Activated naive CD4-positive, alpha-beta T cell treated with anti-CD3 and anti-CD28 coated beads for 36 hours (primary cell): Measurements from ENCODE around the gene LYL1. TPM values are rescaled to one million over a fixed set of nuclear protein-coding genes. Genes with fewer than 3 reads are reported as not detected.

Experiments used
- CTCF ChIA-PET: fragments of 350-600 bp; sonication (Branson Sonifier 250); formaldehyde crosslinking; loops from one replicate; lab custom pipeline; 2021; ENCODE audit warnings: antibody characterized with exemption; lab: Charles Lee
- DNase-seq: peaks from one replicate; pipeline ENCODE4 v3.0.0-alpha.2; 2020
- H3K27ac Mint-ChIP-seq: one replicate; pipeline ENCODE4 v1.8.0; 2021; ENCODE audit warnings: mild to moderate bottlenecking, mixed read lengths
- H3K27me3 Mint-ChIP-seq: one replicate; pipeline ENCODE4 v1.8.0; 2021; ENCODE audit warnings: low read depth, mixed read lengths
- H3K36me3 Mint-ChIP-seq: one replicate; pipeline ENCODE4 v1.8.0; 2021; ENCODE audit warnings: low read depth, mixed read lengths
- H3K4me1 Mint-ChIP-seq: one replicate; pipeline ENCODE4 v1.8.0; 2021; ENCODE audit warnings: low read depth, mixed read lengths
- H3K4me3 Mint-ChIP-seq: one replicate; pipeline ENCODE4 v1.8.0; 2021; ENCODE audit warnings: mild to moderate bottlenecking, moderate library complexity, mixed read lengths
- H3K9me3 Mint-ChIP-seq: one replicate; pipeline ENCODE4 v1.8.0; 2021; ENCODE audit warnings: mixed read lengths
- intact Hi-C: fragments of 100-400 bp; cut with micrococcal nuclease; formaldehyde crosslinking; loops from one replicate; pipeline ENCODE4 v1.15.1; 2023
- total RNA-seq, 2 experiments: library from RNA; stranded (reverse); gene quantifications; one replicate each; pipeline ENCODE4 v1.2.3, GENCODE V29; 2021

LYL1 gene
- total RNA-seq, 2 experiments from 2014 or later = 1.8 to 2.2 TPM

- no peaks in the 10 kb centered on the region for H3K27me3 Mint-ChIP-seq
- intact Hi-C loops = no loop called here
Measured at GRCh38 chr19:13086341-13086740, 16.3 kb downstream of the LYL1 start.

GRCh38 chr19:13085666-13086065 lies 17.0 kb downstream of the LYL1 start:
- Mint-ChIP-seq H3K4me3 (no peak overlapping the region), H3K4me1 (no peaks in the 10 kb centered on the region), H3K27me3 (no peaks in the 10 kb centered on the region), H3K36me3 (peaks cover 1% of the 10 kb centered on the region), H3K27ac (no peak overlapping the region), H3K9me3 (no peaks in the 10 kb centered on the region)
- intact Hi-C loops = no loop called here
- CTCF ChIA-PET = interaction anchor here (1.0 to 2.6 kb wide), 2 partner anchors 24 to 120 kb away, joined by 3 to 7 read pairs; no protein-coding TSS in a partner anchor
- no peak for DNase-seq

More at GRCh38 chr19:13086341-13086740, 16.3 kb downstream of the LYL1 start:
- H3K36me3 Mint-ChIP-seq = peaks cover 1% of the 10 kb centered on the region
- no peak overlapping the region for H3K27ac Mint-ChIP-seq
- no peaks in the 10 kb centered on the region for H3K4me1 Mint-ChIP-seq
- no peak overlapping the region for H3K4me3 Mint-ChIP-seq
- DNase-seq = no peak
- no peaks in the 10 kb centered on the region for H3K9me3 Mint-ChIP-seq
- CTCF ChIA-PET = interaction anchor here (1.0 to 2.6 kb wide), 3 partner anchors 25 to 121 kb away, joined by 3 to 7 read pairs (median 7); no protein-coding TSS in a partner anchor

GRCh38 chr19:13083627-13084026 lies 19.0 kb downstream of the LYL1 start:
- Mint-ChIP-seq H3K36me3 (peaks cover 1% of the 10 kb centered on the region), H3K9me3 (no peaks in the 10 kb centered on the region), H3K27me3 (no peaks in the 10 kb centered on the region), H3K4me1 (peaks cover 2% of the 10 kb centered on the region), H3K4me3 (no peak overlapping the region), H3K27ac (no peak overlapping the region)
- CTCF ChIA-PET = interaction anchor here (0.5 to 1.4 kb wide), 3 partner anchors 22 to 106 kb away, joined by 4 to 7 read pairs (median 4); no protein-coding TSS in a partner anchor
- DNase-seq = no peak
- intact Hi-C loops = no loop called here

- Mint-ChIP-seq H3K9me3 (no peaks in the 10 kb centered on the region), H3K27ac (no peak overlapping the region), H3K4me1 (peaks cover 2% of the 10 kb centered on the region), H3K36me3 (peaks cover 1% of the 10 kb centered on the region), H3K27me3 (no peaks in the 10 kb centered on the region), H3K4me3 (no peak overlapping the region)
- DNase-seq = no peak
- CTCF ChIA-PET = interaction anchor here (0.6 to 1.4 kb wide), 4 partner anchors 22 to 116 kb away, joined by 3 to 7 read pairs (median 4); no protein-coding TSS in a partner anchor
- intact Hi-C loops = no loop called here
Measured at GRCh38 chr19:13083008-13083404, 19.7 kb downstream of the LYL1 start.

- Mint-ChIP-seq H3K4me1 (peaks cover 2% of the 10 kb centered on the region), H3K9me3 (no peaks in the 10 kb centered on the region), H3K36me3 (no peaks in the 10 kb centered on the region), H3K27ac (no peak overlapping the region), H3K4me3 (no peak overlapping the region), H3K27me3 (no peaks in the 10 kb centered on the region)
- CTCF ChIA-PET = interaction anchor here (0.6 to 1.4 kb wide), 3 partner anchors 21 to 115 kb away, joined by 3 to 7 read pairs (median 5); no protein-coding TSS in a partner anchor
- intact Hi-C loops = no loop called here
- no peak for DNase-seq
Measured at GRCh38 chr19:13082192-13083007, 20.3 kb downstream of the LYL1 start.

- no peak for DNase-seq
- Mint-ChIP-seq H3K9me3 (no peaks in the 10 kb centered on the region), H3K4me1 (peaks cover 2% of the 10 kb centered on the region), H3K27ac (no peak overlapping the region), H3K36me3 (no peaks in the 10 kb centered on the region), H3K4me3 (no peak overlapping the region), H3K27me3 (no peaks in the 10 kb centered on the region)
- intact Hi-C loops = no loop called here
- CTCF ChIA-PET = interaction anchor here (0.8 to 1.0 kb wide), 2 partner anchors 102 to 222 kb away, joined by 3 to 6 read pairs; no protein-coding TSS in a partner anchor
Measured at GRCh38 chr19:13079542-13079986, 23.1 kb downstream of the LYL1 start.

- Mint-ChIP-seq H3K36me3 (no peaks in the 10 kb centered on the region), H3K9me3 (no peaks in the 10 kb centered on the region), H3K27me3 (no peaks in the 10 kb centered on the region), H3K27ac (no peak overlapping the region), H3K4me3 (no peak overlapping the region), H3K4me1 (peaks cover 2% of the 10 kb centered on the region)
- DNase-seq = no peak
- intact Hi-C loops = no loop called here
- CTCF ChIA-PET = interaction anchor here (0.8 to 2.0 kb wide), 3 partner anchors 18 to 114 kb away, joined by 3 to 6 read pairs (median 3); no protein-coding TSS in a partner anchor
Measured at GRCh38 chr19:13078897-13079541, 23.6 kb downstream of the LYL1 start.

- no peaks in the 10 kb centered on the region for H3K27me3 Mint-ChIP-seq
- H3K9me3 Mint-ChIP-seq = no peaks in the 10 kb centered on the region
- H3K4me1 Mint-ChIP-seq = peaks cover 2% of the 10 kb centered on the region
- no peaks in the 10 kb centered on the region for H3K36me3 Mint-ChIP-seq
- CTCF ChIA-PET = interaction anchor here (0.8 to 2.0 kb wide), 3 partner anchors 17 to 113 kb away, joined by 3 to 6 read pairs (median 3); no protein-coding TSS in a partner anchor
- DNase-seq = no peak
- no peak overlapping the region for H3K4me3 Mint-ChIP-seq
- H3K27ac Mint-ChIP-seq = no peak overlapping the region
- intact Hi-C loops = no loop called here
Measured at GRCh38 chr19:13078381-13078780, 24.3 kb downstream of the LYL1 start.

- intact Hi-C loops = no loop called here
- H3K27me3 Mint-ChIP-seq = no peaks in the 10 kb centered on the region
- H3K4me1 Mint-ChIP-seq = peaks cover 2% of the 10 kb centered on the region
- no peaks in the 10 kb centered on the region for H3K9me3 Mint-ChIP-seq
- H3K4me3 Mint-ChIP-seq = no peak overlapping the region
- CTCF ChIA-PET = interaction anchor here (2.0 kb wide), 1 partner anchor 16 kb away, joined by 6 read pairs; no protein-coding TSS in a partner anchor
- no peak overlapping the region for H3K27ac Mint-ChIP-seq
- no peak for DNase-seq
- H3K36me3 Mint-ChIP-seq = no peaks in the 10 kb centered on the region
Measured at GRCh38 chr19:13077240-13077639, 25.4 kb downstream of the LYL1 start.

GRCh38 chr19:13076787-13077186 lies 25.9 kb downstream of the LYL1 start:
- Mint-ChIP-seq H3K9me3 (no peaks in the 10 kb centered on the region), H3K36me3 (no peaks in the 10 kb centered on the region), H3K27ac (no peak overlapping the region), H3K27me3 (no peaks in the 10 kb centered on the region), H3K4me1 (peaks cover 2% of the 10 kb centered on the region), H3K4me3 (no peak overlapping the region)
- intact Hi-C loops = no loop called here
- CTCF ChIA-PET = interaction anchor here (2.0 kb wide), 1 partner anchor 15 kb away, joined by 6 read pairs; no protein-coding TSS in a partner anchor
- no peak for DNase-seq

- CTCF ChIA-PET = no interaction called here
- no peaks in the 10 kb centered on the region for H3K36me3 Mint-ChIP-seq
- no peaks in the 10 kb centered on the region for H3K27me3 Mint-ChIP-seq
- peaks cover 2% of the 10 kb centered on the region for H3K4me1 Mint-ChIP-seq
- no peaks in the 10 kb centered on the region for H3K9me3 Mint-ChIP-seq
- no peak overlapping the region for H3K27ac Mint-ChIP-seq
- H3K4me3 Mint-ChIP-seq = no peak overlapping the region
- intact Hi-C loops = no loop called here
- DNase-seq = no peak
Measured at GRCh38 chr19:13076320-13076719, 26.3 kb downstream of the LYL1 start.

- Mint-ChIP-seq H3K4me1 (peaks cover 2% of the 10 kb centered on the region), H3K4me3 (no peak overlapping the region), H3K27me3 (no peaks in the 10 kb centered on the region), H3K36me3 (no peaks in the 10 kb centered on the region), H3K9me3 (no peaks in the 10 kb centered on the region), H3K27ac (no peak overlapping the region)
- intact Hi-C loops = no loop called here
- no peak for DNase-seq
- CTCF ChIA-PET = interaction anchor here (5.1 kb wide), 1 partner anchor 13 kb away, joined by 37 read pairs; no protein-coding TSS in a partner anchor
Measured at GRCh38 chr19:13074378-13074777, 28.3 kb downstream of the LYL1 start.
